DND-41 (cell line): ENCODE data around the gene TEX2.

Experiments
- ATAC-seq: fragments of 200-7000 bp; cut with Tn5 transposase; 3 replicates; pipeline ENCODE4 v1.9.1; 2021; ENCODE audit warnings: low read depth; ENCODE audit not compliant: insufficient read depth
- DNase-seq: peaks from one replicate; pipeline ENCODE4 v3.0.0-alpha.2; 2020
- H2AFZ ChIP-seq: 2 replicates; pipeline ENCODE4 v1.6.0; 2012; ENCODE audit warnings: low read depth, low read length
- H3K27ac ChIP-seq: 2 replicates; pipeline ENCODE4 v1.5.1; 2012; ENCODE audit warnings: low read length, inconsistent platforms
- H3K27me3 ChIP-seq: fragments of 200-600 bp; sonication (generic); 2 replicates; pipeline ENCODE4 v1.6.0; 2012; ENCODE audit warnings: low read length, mild to moderate bottlenecking, inconsistent platforms; ENCODE audit not compliant: insufficient read depth, poor library complexity
- H3K36me3 ChIP-seq: 2 replicates; pipeline ENCODE4 v1.5.1; 2012; ENCODE audit warnings: low read length, inconsistent platforms; ENCODE audit not compliant: insufficient read depth
- H3K4me1 ChIP-seq: 2 replicates; pipeline ENCODE4 v1.5.1; 2012; ENCODE audit warnings: mild to moderate bottlenecking, low read length; ENCODE audit not compliant: insufficient read depth
- H3K4me2 ChIP-seq: 2 replicates; pipeline ENCODE4 v1.6.0; 2012; ENCODE audit warnings: mild to moderate bottlenecking, moderate library complexity, low read length, inconsistent platforms; ENCODE audit not compliant: insufficient read depth
- H3K4me3 ChIP-seq, 2 experiments: fragments of 200-600 bp in 1 of 2; shearing (Covaris generic) in 1 of 2; 2 replicates each; pipeline ENCODE4 v1.5.1; 2012 to 2016; ENCODE audit warnings: inconsistent platforms in 2 of 2, low read length in 2 of 2, mild to moderate bottlenecking in 2 of 2, low read depth in 1 of 2, moderate library complexity in 1 of 2
- H3K79me2 ChIP-seq: 2 replicates; pipeline ENCODE4 v1.6.0; 2012; ENCODE audit warnings: low read length, inconsistent platforms; ENCODE audit not compliant: insufficient read depth
- H3K9ac ChIP-seq: 2 replicates; pipeline ENCODE4 v1.6.0; 2012; ENCODE audit warnings: low read depth, mild to moderate bottlenecking, inconsistent platforms, low read length, moderate library complexity
- H3K9me3 ChIP-seq: 2 replicates; pipeline ENCODE4 v1.5.1; 2012; ENCODE audit warnings: low read length, moderate library complexity, mild to moderate bottlenecking, inconsistent platforms; ENCODE audit not compliant: insufficient read depth, severe bottlenecking
- H4K20me1 ChIP-seq: 2 replicates; pipeline ENCODE4 v1.6.0; 2012; ENCODE audit warnings: low read length; ENCODE audit not compliant: insufficient read depth
- EZH2 ChIP-seq: IDR thresholded peaks from 3 replicates; pipeline ENCODE4 v1.6.1; 2012; ENCODE audit warnings: borderline replicate concordance, low read depth, mild to moderate bottlenecking, moderate library complexity, low read length, inconsistent platforms; ENCODE audit not compliant: severe bottlenecking
- TF ChIP-seq, protein P1 (sequence below): IDR thresholded peaks from 2 replicates; pipeline ENCODE4 v1.5.1; 2012; ENCODE audit warnings: borderline replicate concordance, low read length, moderate library complexity, mild to moderate bottlenecking; ENCODE audit not compliant: poor library complexity, severe bottlenecking; ENCODE audit errors: extremely low read depth

TEX2 gene

DNA sequence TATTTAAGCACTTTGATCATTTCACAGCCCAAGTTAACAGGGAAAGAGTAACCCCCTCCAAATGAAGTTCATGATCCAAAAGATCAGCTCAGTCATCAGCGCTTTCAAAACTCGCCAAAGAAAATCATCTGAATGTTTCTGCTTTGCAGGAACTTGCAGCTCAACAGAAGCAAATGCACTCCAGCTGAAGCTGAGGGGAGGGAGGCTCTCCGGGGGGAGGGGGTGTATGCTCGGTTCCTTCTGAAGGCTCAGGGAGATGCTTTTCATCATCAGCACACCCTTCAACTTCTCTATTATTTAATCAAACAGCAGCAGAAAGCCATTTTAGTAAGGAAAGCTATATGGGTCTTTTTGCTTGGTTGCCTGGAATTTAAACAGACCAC, 108.8 kb downstream of the TEX2 start:
- Histone ChIP-seq H3K27me3 (no peaks in the 10 kb centered on the region), H3K27ac (no peak overlapping the region), H3K9me3 (no peaks in the 10 kb centered on the region), H3K4me1 (no peaks in the 10 kb centered on the region), H3K9ac (no peak overlapping the region), H2AFZ (no peak overlapping the region), H3K4me3 (no peak overlapping the region), H3K36me3 (peaks cover 23% of the 10 kb centered on the region), H4K20me1 (no peaks in the 10 kb centered on the region), H3K79me2 (no peaks in the 10 kb centered on the region), H3K4me2 (no peak overlapping the region)
- ATAC-seq (no peak), DNase-seq (no peak)
- no peak for TF ChIP-seq EZH2
- TF ChIP-seq, protein P1, sequence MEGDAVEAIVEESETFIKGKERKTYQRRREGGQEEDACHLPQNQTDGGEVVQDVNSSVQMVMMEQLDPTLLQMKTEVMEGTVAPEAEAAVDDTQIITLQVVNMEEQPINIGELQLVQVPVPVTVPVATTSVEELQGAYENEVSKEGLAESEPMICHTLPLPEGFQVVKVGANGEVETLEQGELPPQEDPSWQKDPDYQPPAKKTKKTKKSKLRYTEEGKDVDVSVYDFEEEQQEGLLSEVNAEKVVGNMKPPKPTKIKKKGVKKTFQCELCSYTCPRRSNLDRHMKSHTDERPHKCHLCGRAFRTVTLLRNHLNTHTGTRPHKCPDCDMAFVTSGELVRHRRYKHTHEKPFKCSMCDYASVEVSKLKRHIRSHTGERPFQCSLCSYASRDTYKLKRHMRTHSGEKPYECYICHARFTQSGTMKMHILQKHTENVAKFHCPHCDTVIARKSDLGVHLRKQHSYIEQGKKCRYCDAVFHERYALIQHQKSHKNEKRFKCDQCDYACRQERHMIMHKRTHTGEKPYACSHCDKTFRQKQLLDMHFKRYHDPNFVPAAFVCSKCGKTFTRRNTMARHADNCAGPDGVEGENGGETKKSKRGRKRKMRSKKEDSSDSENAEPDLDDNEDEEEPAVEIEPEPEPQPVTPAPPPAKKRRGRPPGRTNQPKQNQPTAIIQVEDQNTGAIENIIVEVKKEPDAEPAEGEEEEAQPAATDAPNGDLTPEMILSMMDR = no peak

DNA sequence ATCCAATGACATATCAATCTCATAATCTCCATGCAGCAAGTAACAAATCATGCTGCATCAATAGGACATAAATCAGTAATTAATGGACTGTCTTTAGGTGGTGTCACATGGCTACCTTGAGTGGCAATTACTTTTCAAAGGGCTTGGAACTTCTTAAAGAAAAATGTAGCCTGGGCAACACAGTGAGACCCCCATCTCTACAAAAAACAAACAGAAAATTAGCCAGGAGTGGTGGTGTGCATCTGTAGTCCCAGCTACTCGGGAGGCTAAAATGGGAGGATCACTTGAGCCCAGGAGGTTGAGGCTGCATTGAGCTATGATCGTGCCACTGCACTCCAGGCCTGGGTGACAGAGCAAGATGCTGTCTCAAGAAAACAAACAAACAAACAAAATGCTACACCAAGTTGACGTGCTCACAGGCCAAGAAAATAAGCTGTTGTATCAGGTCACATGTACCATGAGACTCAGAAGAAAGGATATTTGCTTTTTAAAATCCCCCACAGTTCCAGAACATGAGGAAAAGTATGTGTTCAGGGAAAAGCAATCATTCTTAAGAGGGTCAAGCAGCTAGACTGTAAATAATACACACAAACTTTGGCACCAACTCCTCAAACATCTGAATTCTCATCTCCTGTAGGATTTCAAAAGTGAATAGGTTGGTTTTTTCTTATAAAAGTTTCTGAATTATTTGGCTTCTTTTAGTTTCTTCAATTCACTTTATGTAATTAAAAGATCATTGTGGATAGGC, 109.3 kb downstream of the TEX2 start:
- Histone ChIP-seq H3K9me3 (no peaks in the 10 kb centered on the region), H3K9ac (no peak overlapping the region), H3K27ac (no peak overlapping the region), H3K79me2 (no peaks in the 10 kb centered on the region), H3K27me3 (no peaks in the 10 kb centered on the region), H3K4me3 (no peak overlapping the region), H3K36me3 (peaks cover 25% of the 10 kb centered on the region), H4K20me1 (no peaks in the 10 kb centered on the region), H2AFZ (no peak overlapping the region), H3K4me1 (no peaks in the 10 kb centered on the region), H3K4me2 (no peak overlapping the region)
- DNase-seq (no peak), ATAC-seq (no peak)
- no peak for TF ChIP-seq EZH2
- TF ChIP-seq, protein P1 = no peak

DNA sequence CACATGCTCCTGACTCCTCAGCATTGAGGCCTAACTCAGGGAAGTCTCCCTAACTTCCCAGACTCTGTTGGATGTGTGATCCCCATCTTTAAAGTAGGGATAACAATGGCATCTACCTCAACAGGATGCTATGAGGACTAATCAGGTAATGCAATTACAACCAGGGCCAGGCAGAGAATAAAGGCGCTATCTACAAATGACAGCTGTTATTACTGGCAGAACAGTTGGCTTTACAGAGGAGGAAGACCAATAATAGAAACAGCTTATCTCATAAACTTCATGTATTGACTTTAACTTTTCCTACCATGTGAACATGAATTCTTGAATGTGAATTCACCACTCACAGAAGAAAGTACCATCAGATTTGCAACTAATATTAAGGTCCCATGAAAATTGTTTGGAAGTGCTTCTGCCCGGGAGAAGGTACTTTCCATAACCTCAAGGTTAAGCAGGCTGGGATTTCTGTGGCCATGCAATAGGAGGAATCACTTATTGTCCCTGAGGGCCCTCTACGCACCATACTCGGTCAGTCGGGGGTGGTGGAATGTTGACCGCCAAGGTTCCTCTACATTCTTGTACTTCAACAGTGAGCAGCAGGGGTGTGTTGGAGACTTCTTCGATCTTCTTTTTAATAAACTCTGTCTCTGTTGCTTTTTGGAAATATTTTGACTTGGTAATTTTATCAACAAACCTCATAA, 110.5 kb downstream of the TEX2 start:
- no peaks in the 10 kb centered on the region for H3K4me1 ChIP-seq
- no peak overlapping the region for H3K4me2 ChIP-seq
- DNase-seq (no peak), ATAC-seq (no peak)
- no peaks in the 10 kb centered on the region for H3K79me2 ChIP-seq
- H3K4me3 ChIP-seq = no peak overlapping the region
- no peak overlapping the region for H3K27ac ChIP-seq
- H3K36me3 ChIP-seq = peaks cover 30% of the 10 kb centered on the region
- H3K27me3 ChIP-seq = no peaks in the 10 kb centered on the region
- no peaks in the 10 kb centered on the region for H3K9me3 ChIP-seq
- no peaks in the 10 kb centered on the region for H4K20me1 ChIP-seq
- no peak for TF ChIP-seq EZH2
- TF ChIP-seq, protein P1 = no peak
- H3K9ac ChIP-seq = no peak overlapping the region
- H2AFZ ChIP-seq = no peak overlapping the region
